Activated CD8-positive, alpha-beta T cell treated with anti-CD3 and anti-CD28 coated beads for 36 hours (primary cell): ENCODE measurements around the gene SYNRG. TPM values are rescaled to one million over a fixed set of nuclear protein-coding genes. Genes with fewer than 3 reads are reported as not detected.
A peak's percentile ranks its signal among the peaks of the same experiment; 100 is the strongest.

Experiments
- ATAC-seq: fragments of 200-7000 bp; cut with Tn5 transposase; one replicate; pipeline ENCODE4 v1.10.0; 2021; ENCODE audit warnings: mild to moderate bottlenecking, moderate library complexity
- CTCF ChIA-PET: fragments of 350-600 bp; sonication (Branson Sonifier 250); formaldehyde crosslinking; loops from one replicate; lab custom pipeline; 2021; ENCODE audit warnings: antibody characterized with exemption; lab: Charles Lee
- POLR2A ChIA-PET: fragments of 350-600 bp; sonication (Branson Sonifier 250); formaldehyde crosslinking; loops from one replicate; lab custom pipeline; 2021; ENCODE audit warnings: antibody characterized with exemption; lab: Charles Lee
- DNase-seq: peaks from one replicate; pipeline ENCODE4 v3.0.0-alpha.2; 2020
- H3K27ac Mint-ChIP-seq: one replicate; pipeline ENCODE4 v1.8.0; 2021; ENCODE audit warnings: mild to moderate bottlenecking, mixed read lengths
- H3K27me3 Mint-ChIP-seq: one replicate; pipeline ENCODE4 v1.8.0; 2021; ENCODE audit warnings: mixed read lengths
- H3K36me3 Mint-ChIP-seq: one replicate; pipeline ENCODE4 v1.8.0; 2021; ENCODE audit warnings: low read depth, mixed read lengths
- H3K4me1 Mint-ChIP-seq: one replicate; pipeline ENCODE4 v1.8.0; 2021; ENCODE audit warnings: low read depth, mixed read lengths
- H3K4me3 Mint-ChIP-seq: one replicate; pipeline ENCODE4 v1.8.0; 2021; ENCODE audit warnings: mild to moderate bottlenecking, moderate library complexity, mixed read lengths
- H3K9me3 Mint-ChIP-seq: one replicate; pipeline ENCODE4 v1.8.0; 2021; ENCODE audit warnings: mixed read lengths
- intact Hi-C: fragments of 100-400 bp; cut with micrococcal nuclease; formaldehyde crosslinking; loops from one replicate; pipeline ENCODE4 v1.10.0; 2022
- total RNA-seq, 2 experiments: library from RNA; stranded (reverse); gene quantifications; one replicate each; pipeline ENCODE4 v1.2.3, GENCODE V29; 2021
- TF ChIP-seq, protein P1 (sequence below): fragments of 200-600 bp; IDR thresholded peaks from one replicate; pipeline ENCODE4 v1.8.0; 2022; ENCODE audit warnings: antibody characterized with exemption, mild to moderate bottlenecking

The SYNRG gene
- total RNA-seq, 2 experiments from 2014 or later, result 35.4 to 43.1 TPM

DNA sequence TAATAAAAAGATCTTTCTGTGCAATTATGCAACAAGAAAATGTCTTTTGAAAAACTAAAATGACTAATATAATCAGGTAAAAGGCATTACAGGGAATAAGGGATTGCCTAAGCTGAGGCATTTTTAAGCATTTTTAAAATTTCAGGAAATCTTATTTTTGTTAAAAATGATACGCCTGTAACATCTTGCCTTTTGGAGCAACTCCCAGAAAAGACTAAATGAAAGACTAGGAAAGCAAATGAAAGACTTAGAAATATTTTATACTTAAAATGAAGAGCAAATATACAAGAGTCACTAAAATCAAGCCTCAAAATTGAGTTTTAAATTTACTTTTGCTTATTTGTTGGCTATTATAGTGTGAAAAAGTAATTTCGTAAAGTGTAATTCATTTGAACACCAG is 63.7 kb downstream of the SYNRG start:
- POLR2A ChIA-PET, result no interaction called here
- H3K27ac Mint-ChIP-seq, result no peak overlapping the region
- H3K4me3 Mint-ChIP-seq, result no peak overlapping the region
- intact Hi-C loops, result no loop called here
- H3K36me3 Mint-ChIP-seq, result peaks cover 27% of the 10 kb centered on the region
- H3K4me1 Mint-ChIP-seq, result peaks cover 55% of the 10 kb centered on the region
- H3K9me3 Mint-ChIP-seq, result no peaks in the 10 kb centered on the region
- no peak for DNase-seq
- ATAC-seq, result no peak
- no peaks in the 10 kb centered on the region for H3K27me3 Mint-ChIP-seq
- TF ChIP-seq, protein P1, sequence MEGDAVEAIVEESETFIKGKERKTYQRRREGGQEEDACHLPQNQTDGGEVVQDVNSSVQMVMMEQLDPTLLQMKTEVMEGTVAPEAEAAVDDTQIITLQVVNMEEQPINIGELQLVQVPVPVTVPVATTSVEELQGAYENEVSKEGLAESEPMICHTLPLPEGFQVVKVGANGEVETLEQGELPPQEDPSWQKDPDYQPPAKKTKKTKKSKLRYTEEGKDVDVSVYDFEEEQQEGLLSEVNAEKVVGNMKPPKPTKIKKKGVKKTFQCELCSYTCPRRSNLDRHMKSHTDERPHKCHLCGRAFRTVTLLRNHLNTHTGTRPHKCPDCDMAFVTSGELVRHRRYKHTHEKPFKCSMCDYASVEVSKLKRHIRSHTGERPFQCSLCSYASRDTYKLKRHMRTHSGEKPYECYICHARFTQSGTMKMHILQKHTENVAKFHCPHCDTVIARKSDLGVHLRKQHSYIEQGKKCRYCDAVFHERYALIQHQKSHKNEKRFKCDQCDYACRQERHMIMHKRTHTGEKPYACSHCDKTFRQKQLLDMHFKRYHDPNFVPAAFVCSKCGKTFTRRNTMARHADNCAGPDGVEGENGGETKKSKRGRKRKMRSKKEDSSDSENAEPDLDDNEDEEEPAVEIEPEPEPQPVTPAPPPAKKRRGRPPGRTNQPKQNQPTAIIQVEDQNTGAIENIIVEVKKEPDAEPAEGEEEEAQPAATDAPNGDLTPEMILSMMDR, result no peak
- CTCF ChIA-PET, result no interaction called here

DNA sequence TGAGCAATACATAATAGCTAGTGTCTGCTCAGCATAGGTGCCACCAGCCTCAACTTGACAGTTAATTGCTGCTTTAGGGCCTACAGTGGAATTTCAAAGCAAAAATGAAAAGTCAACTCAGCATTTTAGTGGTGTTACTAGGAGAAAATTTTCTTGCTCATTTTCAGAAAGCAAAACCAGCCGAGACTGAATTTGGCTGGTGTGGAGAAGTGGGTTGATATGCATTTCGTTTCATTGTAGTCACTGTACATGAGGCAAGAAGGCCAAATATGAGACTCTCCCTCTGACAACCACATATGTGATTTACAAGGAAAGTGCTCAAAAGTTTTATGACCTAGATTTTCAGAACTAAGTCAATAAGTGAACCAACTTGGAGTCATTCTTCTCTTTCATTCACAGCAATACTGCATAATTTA is 65.6 kb downstream of the SYNRG start:
- peak; percentile 38 for ATAC-seq
- peaks cover 50% of the 10 kb centered on the region for H3K4me1 Mint-ChIP-seq
- no peak overlapping the region for H3K4me3 Mint-ChIP-seq
- peaks cover 31% of the 10 kb centered on the region for H3K36me3 Mint-ChIP-seq
- peak overlapping the region; percentile 75 for H3K27ac Mint-ChIP-seq
- H3K27me3 Mint-ChIP-seq, result no peaks in the 10 kb centered on the region
- H3K9me3 Mint-ChIP-seq, result no peaks in the 10 kb centered on the region
- CTCF ChIA-PET, result interaction anchor here (1.1 kb wide), 1 partner anchor 62 kb away, joined by 3 read pairs; no protein-coding TSS in a partner anchor
- DNase-seq, result no peak
- POLR2A ChIA-PET, result no interaction called here
- TF ChIP-seq, protein P1, result no peak
- intact Hi-C loops, result no loop called here

DNA sequence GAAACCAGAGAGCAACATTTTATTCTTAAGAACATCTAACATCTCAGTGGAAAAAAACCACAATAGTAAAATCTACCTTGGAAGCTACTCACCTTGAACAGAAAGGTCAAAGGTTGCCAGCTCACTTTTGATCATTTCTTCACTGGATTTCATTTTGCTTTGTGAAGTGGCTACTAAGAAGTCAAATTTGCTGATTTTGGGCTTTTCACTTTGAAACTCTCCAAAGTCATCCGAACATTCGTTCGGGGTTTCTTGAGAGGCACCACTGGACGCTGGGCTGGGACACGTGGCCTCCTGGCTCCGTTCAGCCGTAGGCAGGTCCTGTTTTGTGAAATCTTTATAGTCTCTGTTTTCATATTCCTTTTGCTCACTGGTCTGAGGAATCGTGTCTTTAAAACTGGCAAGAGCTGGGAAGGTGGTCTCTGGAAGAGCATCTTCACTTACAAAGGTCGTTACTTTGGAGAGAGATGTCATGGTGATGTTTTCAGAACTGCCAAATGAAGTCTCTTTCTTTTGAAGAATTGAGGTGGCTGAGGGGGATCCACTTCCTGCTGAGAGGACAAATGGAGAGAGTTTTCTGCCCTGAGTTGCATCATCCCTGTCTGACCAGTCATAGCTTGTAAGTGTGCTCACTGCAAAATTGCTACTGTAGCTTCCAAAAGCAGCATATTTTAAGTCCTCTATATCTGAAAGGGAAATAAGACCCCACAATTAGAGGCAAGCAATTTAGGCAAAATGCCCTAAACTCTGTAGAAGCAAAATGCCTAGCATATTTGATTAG is 67.1 kb downstream of the SYNRG start:
- ChIA-PET POLR2A (interaction anchor here (1.5 kb wide), 1 partner anchor 16 kb away, joined by 3 read pairs; no protein-coding TSS in a partner anchor), CTCF (interaction anchor here (0.7 to 2.4 kb wide), 5 partner anchors 14 to 28 kb away, joined by 3 to 6 read pairs (median 4); no protein-coding TSS in a partner anchor)
- peak overlapping the region; percentile 88 for H3K27ac Mint-ChIP-seq
- H3K27me3 Mint-ChIP-seq, result no peaks in the 10 kb centered on the region
- peak; percentile 35 for DNase-seq
- H3K4me3 Mint-ChIP-seq, result no peak overlapping the region
- intact Hi-C loops, result no loop called here
- TF ChIP-seq, protein P1, result no peak
- H3K36me3 Mint-ChIP-seq, result peaks cover 37% of the 10 kb centered on the region
- H3K9me3 Mint-ChIP-seq, result no peaks in the 10 kb centered on the region
- H3K4me1 Mint-ChIP-seq, result peaks cover 39% of the 10 kb centered on the region
- ATAC-seq, result peak; percentile 72

DNA sequence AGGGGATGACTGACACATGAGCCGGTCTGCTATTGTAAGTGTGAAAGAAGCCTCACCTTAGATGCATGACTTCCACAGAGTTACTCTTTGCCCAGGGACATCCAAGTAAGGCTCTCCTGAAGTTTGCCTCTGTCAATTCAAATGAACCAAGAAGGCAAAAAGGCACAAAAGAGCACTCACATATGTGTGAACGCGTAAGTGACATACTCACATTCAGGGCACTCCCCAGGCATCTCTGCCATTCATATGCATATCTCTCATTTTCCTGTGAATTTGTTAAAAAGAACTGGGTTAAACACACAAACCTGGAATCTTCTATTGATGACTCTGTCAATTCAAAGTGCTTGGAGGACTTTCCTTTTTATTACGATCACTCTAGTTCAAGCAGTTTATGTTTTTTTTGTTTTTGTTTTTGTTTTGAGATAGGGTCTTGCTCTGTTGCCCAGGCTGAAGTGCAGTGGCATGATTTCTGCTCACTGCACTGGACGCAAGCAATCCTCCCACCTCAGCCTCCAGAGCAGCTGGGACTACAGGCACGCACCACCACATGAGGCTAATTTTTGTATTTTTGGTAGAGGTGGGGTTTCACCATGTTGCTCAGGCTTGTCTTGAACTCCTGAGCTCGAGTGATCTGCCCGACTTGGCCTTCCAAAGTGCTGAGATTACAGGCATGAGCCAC is 70.1 kb downstream of the SYNRG start:
- H3K27me3 Mint-ChIP-seq, result no peaks in the 10 kb centered on the region
- TF ChIP-seq, protein P1, result no peak
- H3K4me1 Mint-ChIP-seq, result peaks cover 22% of the 10 kb centered on the region
- intact Hi-C loops, result no loop called here
- POLR2A ChIA-PET, result no interaction called here
- no peak for ATAC-seq
- CTCF ChIA-PET, result no interaction called here
- H3K27ac Mint-ChIP-seq, result no peak overlapping the region
- no peaks in the 10 kb centered on the region for H3K9me3 Mint-ChIP-seq
- H3K36me3 Mint-ChIP-seq, result peaks cover 37% of the 10 kb centered on the region
- no peak for DNase-seq
- H3K4me3 Mint-ChIP-seq, result no peak overlapping the region

DNA sequence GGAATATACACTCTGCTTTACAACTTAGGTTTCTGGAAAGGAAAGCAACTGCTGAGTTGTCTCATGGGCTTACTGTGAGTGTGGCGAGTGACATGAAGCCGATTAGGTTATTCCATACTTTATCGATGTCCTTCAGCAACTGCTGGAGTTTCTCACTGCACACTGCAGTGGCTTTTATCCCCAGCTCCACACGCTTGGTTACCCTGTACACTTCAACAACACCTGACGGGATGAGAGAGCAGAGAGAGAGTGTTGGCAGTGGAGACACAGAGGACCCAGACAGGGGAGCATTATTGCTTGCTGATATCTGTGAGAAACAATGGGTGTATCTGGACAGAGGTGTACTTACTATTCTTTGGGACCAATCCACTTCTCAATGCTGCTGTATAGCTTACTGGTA is 73.3 kb downstream of the SYNRG start:
- H3K4me3 Mint-ChIP-seq, result no peak overlapping the region
- no peaks in the 10 kb centered on the region for H3K27me3 Mint-ChIP-seq
- H3K36me3 Mint-ChIP-seq, result peaks cover 22% of the 10 kb centered on the region
- no peaks in the 10 kb centered on the region for H3K9me3 Mint-ChIP-seq
- peak overlapping the region; percentile 39 for H3K27ac Mint-ChIP-seq
- TF ChIP-seq, protein P1, result no peak
- intact Hi-C loops, result no loop called here
- DNase-seq (no peak), ATAC-seq (no peak)
- POLR2A ChIA-PET, result interaction anchor here (1.0 kb wide), 1 partner anchor 72 kb away, joined by 3 read pairs; no protein-coding TSS in a partner anchor
- no peaks in the 10 kb centered on the region for H3K4me1 Mint-ChIP-seq
- CTCF ChIA-PET, result interaction anchor here (2.0 kb wide), 1 partner anchor 9 kb away, joined by 12 read pairs; no protein-coding TSS in a partner anchor
